IMR-90 (cell line): ENCODE data around the gene ALK. TPM values are rescaled to one million over a fixed set of nuclear protein-coding genes. Genes with fewer than 3 reads are reported as not detected.

Experiments
- ATAC-seq: fragments of 200-7000 bp; cut with Tn5 transposase; 2 replicates; pipeline ENCODE4 v1.9.1; 2020; ENCODE audit warnings: low read depth, mild to moderate bottlenecking, moderate library complexity
- BruUV-seq: library from RNA; stranded (reverse); fragments of 400-500 nt; replicated peaks from 2 replicates; lab custom pipeline; 2021; lab: Mats Ljungman, UMichigan
- CTCF ChIA-PET: fragments of 300-600 bp; formaldehyde crosslinking; extraction: SDS; loops from one replicate; lab custom pipeline; 2021; ENCODE audit warnings: antibody characterized with exemption; lab: Yijun Ruan, JAX
- POLR2A ChIA-PET: fragments of 300-600 bp; sonication (Branson Sonifier 250); formaldehyde crosslinking; loops from one replicate; lab custom pipeline; 2022; ENCODE audit warnings: antibody characterized with exemption; ENCODE audit not compliant: unreplicated experiment; lab: Charles Lee
- DNase-seq: peaks from one replicate; pipeline ENCODE4 v3.0.0; 2013
- H2AFZ ChIP-seq: replicated peaks from 2 replicates; pipeline ENCODE3; 2013; ENCODE audit warnings: low read length, mild to moderate bottlenecking; ENCODE audit not compliant: poor library complexity
- H2AK5ac ChIP-seq: 2 replicates; pipeline ENCODE4 v1.6.1; 2013; ENCODE audit warnings: low read depth, low read length, inconsistent platforms
- H2AK9ac ChIP-seq: replicated peaks from 2 replicates; pipeline ENCODE3; 2013; ENCODE audit warnings: mild to moderate bottlenecking, low read depth, low read length, moderate library complexity; ENCODE audit not compliant: poor library complexity
- H2BK120ac ChIP-seq: 2 replicates; pipeline ENCODE4 v1.6.1; 2013; ENCODE audit warnings: low read depth, low read length, inconsistent platforms
- H2BK15ac ChIP-seq: 3 replicates; pipeline ENCODE4 v1.6.1; 2013; ENCODE audit warnings: low read depth, low read length, inconsistent platforms
- H2BK20ac ChIP-seq: 2 replicates; pipeline ENCODE4 v1.6.1; 2013; ENCODE audit warnings: low read depth, mild to moderate bottlenecking, inconsistent platforms, low read length, moderate library complexity
- H2BK5ac ChIP-seq: 2 replicates; pipeline ENCODE4 v1.6.1; 2013; ENCODE audit warnings: mild to moderate bottlenecking, low read depth, low read length, inconsistent platforms; ENCODE audit not compliant: poor library complexity, severe bottlenecking
- H3K14ac ChIP-seq: replicated peaks from 2 replicates; pipeline ENCODE4 v1.6.1; 2013; ENCODE audit warnings: low read depth, low read length, inconsistent platforms
- H3K18ac ChIP-seq: 2 replicates; pipeline ENCODE4 v1.6.1; 2013; ENCODE audit warnings: low read depth, low read length, control low read depth
- H3K23ac ChIP-seq: 2 replicates; pipeline ENCODE4 v1.6.1; 2013; ENCODE audit warnings: low read depth, low read length, inconsistent platforms
- H3K27ac ChIP-seq: 2 replicates; pipeline ENCODE4 v1.5.1; 2013; ENCODE audit warnings: mild to moderate bottlenecking, control low read depth, low read length; ENCODE audit not compliant: insufficient read depth
- H3K27me3 ChIP-seq: 2 replicates; pipeline ENCODE4 v1.6.1; 2013; ENCODE audit warnings: low read length; ENCODE audit not compliant: control insufficient read depth, insufficient read depth
- H3K36me3 ChIP-seq: 2 replicates; pipeline ENCODE4 v1.6.1; 2013; ENCODE audit warnings: low read length, mixed read lengths; ENCODE audit not compliant: control insufficient read depth, insufficient read depth
- H3K4ac ChIP-seq: 2 replicates; pipeline ENCODE4 v1.6.1; 2013; ENCODE audit warnings: low read depth, low read length, inconsistent platforms
- H3K4me1 ChIP-seq: 2 replicates; pipeline ENCODE4 v1.6.1; 2013; ENCODE audit warnings: low read length, mixed read lengths; ENCODE audit not compliant: control insufficient read depth, insufficient read depth
- H3K4me2 ChIP-seq: 2 replicates; pipeline ENCODE4 v1.6.1; 2013; ENCODE audit warnings: low read depth, mild to moderate bottlenecking, control low read depth, low read length, moderate library complexity
- H3K4me3 ChIP-seq: 2 replicates; pipeline ENCODE4 v1.5.1; 2013; ENCODE audit warnings: low read depth, mild to moderate bottlenecking, control low read depth, low read length, moderate library complexity; ENCODE audit not compliant: insufficient read depth
- H3K56ac ChIP-seq: 2 replicates; pipeline ENCODE4 v1.6.1; 2013; ENCODE audit warnings: low read length, inconsistent platforms; ENCODE audit not compliant: insufficient read depth; ENCODE audit errors: extremely low read depth
- H3K79me1 ChIP-seq, 2 experiments: 2 replicates each; pipeline ENCODE4 v1.6.1; 2013; ENCODE audit warnings: low read length in 2 of 2, inconsistent platforms in 1 of 2, low read depth in 1 of 2
- H3K9ac ChIP-seq: 2 replicates; pipeline ENCODE4 v1.6.1; 2013; ENCODE audit warnings: low read depth, low read length, control low read depth
- H3K9me1 ChIP-seq: 2 replicates; pipeline ENCODE4 v1.6.1; 2013; ENCODE audit warnings: low read length, inconsistent platforms; ENCODE audit not compliant: insufficient read depth
- H3K9me3 ChIP-seq: 2 replicates; pipeline ENCODE4 v1.6.1; 2013; ENCODE audit warnings: low read length; ENCODE audit not compliant: control insufficient read depth, insufficient read depth
- H4K20me1 ChIP-seq: 2 replicates; pipeline ENCODE4 v1.6.1; 2013; ENCODE audit warnings: low read length, inconsistent platforms; ENCODE audit not compliant: insufficient read depth
- H4K5ac ChIP-seq: 2 replicates; pipeline ENCODE4 v1.6.1; 2013; ENCODE audit warnings: mild to moderate bottlenecking, low read depth, low read length, control low read depth
- H4K8ac ChIP-seq, 2 experiments: 2 replicates each; pipeline ENCODE4 v1.6.1; 2013; ENCODE audit warnings: low read depth in 2 of 2, low read length in 2 of 2, control low read depth in 1 of 2, inconsistent platforms in 1 of 2
- H4K91ac ChIP-seq: 2 replicates; pipeline ENCODE4 v1.6.1; 2013; ENCODE audit warnings: low read depth, low read length, inconsistent platforms; ENCODE audit not compliant: insufficient read depth
- CEBPB ChIP-seq: IDR thresholded peaks from 2 replicates; pipeline ENCODE4 v1.6.1; 2012; ENCODE audit warnings: low read depth, low read length, improper control_type of control experiment
- FOS ChIP-seq: fragments of 150-350 bp; IDR thresholded peaks from 2 replicates; pipeline ENCODE4 v1.6.1; 2016; ENCODE audit warnings: low read depth, low read length
- MAFK ChIP-seq: IDR thresholded peaks from 2 replicates; pipeline ENCODE4 v1.6.1; 2012; ENCODE audit warnings: low read depth, low read length, improper control_type of control experiment
- MXI1 ChIP-seq: IDR thresholded peaks from 2 replicates; pipeline ENCODE4 v1.6.1; 2012; ENCODE audit warnings: low read depth, mild to moderate bottlenecking, low read length, moderate library complexity, borderline replicate concordance
- NFE2L2 ChIP-seq: fragments of 150-350 bp; IDR thresholded peaks from 2 replicates; pipeline ENCODE4 v1.6.1; 2016; ENCODE audit warnings: low read depth, mild to moderate bottlenecking, low read length
- RAD21 ChIP-seq: IDR thresholded peaks from 2 replicates; pipeline ENCODE4 v1.6.1; 2012; ENCODE audit warnings: low read length, improper control_type of control experiment
- USF2 ChIP-seq: fragments of 150-350 bp; IDR thresholded peaks from 2 replicates; pipeline ENCODE4 v1.6.1; 2017; ENCODE audit warnings: mild to moderate bottlenecking, antibody characterized with exemption, low read length, low read depth
- WGBS, 2 experiments: methylation state at CpG; one replicate each; pipeline versions ENCODE4 v1.1.5 to v1.1.7; 2013; ENCODE audit warnings: missing lambda C conversion rate in 2 of 2; ENCODE audit not compliant: insufficient read length in 1 of 2; ENCODE audit errors: extremely low coverage in 2 of 2; 5-methylcytosine and 5-hydroxymethylcytosine counted together
- dilution Hi-C: fragments of 300-500 bp; cut with HindIII; formaldehyde crosslinking; loops from one replicate; pipeline ENCODE4 v1.14.3; 2018; ENCODE audit warnings: low sequenced_read_pairs; ENCODE audit not compliant: unreplicated experiment
- in situ Hi-C: fragments of 300-500 bp; cut with MboI; formaldehyde crosslinking; loops from 3 replicates; pipeline ENCODE4 v1.14.3; 2019; ENCODE audit warnings: low sequenced_read_pairs, inconsistent platforms, mixed read lengths
- intact Hi-C: fragments of 100-400 bp; cut with micrococcal nuclease; formaldehyde crosslinking; loops from 2 replicates; pipeline ENCODE4 v1.10.0; 2022
- polyA plus RNA-seq, 3 experiments: library from polyadenylated mRNA; depleted of rRNA; stranded (reverse); fragments of >200 nt; gene quantifications; 2 replicates each; pipeline ENCODE4 v1.2.3, GENCODE V29; 2012; ENCODE audit warnings: low replicate concordance in 1 of 3
- total RNA-seq: library from RNA; depleted of rRNA; stranded (reverse); fragments of >200 nt; gene quantifications from 2 replicates; pipeline ENCODE4 v1.2.3, GENCODE V29; 2012

The ALK gene
- total and polyA plus RNA-seq, 2 of the 4 experiments (the other 2 are of a cell fraction), result not detected

- Histone ChIP-seq H3K36me3 (peaks cover 10% of the 10 kb centered on the region), H2BK5ac (peak overlapping the region; percentile 80), H3K18ac (peak overlapping the region; percentile 66; the same call in 1 of the 2 replicates), H3K27me3 (no peaks in the 10 kb centered on the region), H3K4me1 (peaks cover 5% of the 10 kb centered on the region), H3K4me3 (no peak overlapping the region), H3K9ac (no peak overlapping the region), H2AFZ (no peak overlapping the region), H3K79me1 (peaks cover 6 to 7% of the 10 kb centered on the region in 2 experiments; a peak in 2 of 4 replicates), H4K91ac (no peak overlapping the region; the same call in 1 of the 2 replicates), H3K23ac (no peak overlapping the region; the same call in 1 of the 2 replicates), H2BK20ac (peak overlapping the region; percentile 16; the same call in 1 of the 2 replicates), H3K4me2 (peak overlapping the region; percentile 39; the same call in 1 of the 2 replicates), H3K56ac (peak overlapping the region; percentile 16; the same call in 1 of the 2 replicates), H4K5ac (no peak overlapping the region), H3K9me3 (no peaks in the 10 kb centered on the region), H2AK9ac (peak overlapping the region; percentile 66), H3K27ac (peak overlapping the region; percentile 71; the same call in 1 of the 2 replicates), H3K4ac (peak overlapping the region; percentile 41), H2BK120ac (no peak overlapping the region), H2AK5ac (no peak overlapping the region), H4K8ac (0 out of 4 replicates have a peak overlapping the region, but pooled peaks of 1 of the 2 experiments have one; percentile 7), H4K20me1 (no peaks in the 10 kb centered on the region), H3K9me1 (peaks cover 5% of the 10 kb centered on the region; the same call in 1 of the 2 replicates), H2BK15ac (no peak overlapping the region), H3K14ac (peak overlapping the region; percentile 61; the same call in 1 of the 2 replicates)
- dilution Hi-C loops, result no loop called here
- ChIA-PET POLR2A (no interaction called here), CTCF (no interaction called here)
- in situ Hi-C loops, result no loop called here
- no TSS peak for BruUV-seq
- 0 out of 2 replicates have a peak, but pooled peaks have one; percentile 26 for TF ChIP-seq MXI1
- TF ChIP-seq RAD21, result no peak
- TF ChIP-seq CEBPB, result peak; percentile 66
- TF ChIP-seq NFE2L2, result peak; percentile 70; the same call in 1 of the 2 replicates
- peak; percentile 45 for TF ChIP-seq MAFK
- peak; percentile 69; the same call in 1 of the 2 replicates for TF ChIP-seq FOS
- no peak for TF ChIP-seq USF2
- DNase-seq, result peak; percentile 93
- intact Hi-C loops, result no loop called here
- peak; percentile 91 for ATAC-seq
- WGBS, 2 experiments, result no CpG with 5 or more reads among the region's 8 CpGs
These were observed 755.8 kb downstream of the ALK start for GRCh38 chr2:29165362-29166241.
